SK-N-MC (cell line): ENCODE measurements around the gene NDC1.

Source experiments
- EZH2 ChIP-seq: fragments of 200-600 bp; sonication (generic); IDR thresholded peaks from one replicate; pipeline ENCODE4 v1.6.1; 2017; ENCODE audit warnings: antibody characterized with exemption
- FOXP2 ChIP-seq: optimal IDR thresholded peaks from 2 replicates; pipeline ENCODE3; 2011; ENCODE audit warnings: mild to moderate bottlenecking, moderate library complexity; ENCODE audit not compliant: insufficient read depth; ENCODE audit errors: extremely low read length, control extremely low read depth
- POLR2AphosphoS5 ChIP-seq: IDR thresholded peaks from 2 replicates; pipeline ENCODE4 v1.6.1; 2012; ENCODE audit warnings: mild to moderate bottlenecking, low read depth, low read length, borderline replicate concordance

DNA sequence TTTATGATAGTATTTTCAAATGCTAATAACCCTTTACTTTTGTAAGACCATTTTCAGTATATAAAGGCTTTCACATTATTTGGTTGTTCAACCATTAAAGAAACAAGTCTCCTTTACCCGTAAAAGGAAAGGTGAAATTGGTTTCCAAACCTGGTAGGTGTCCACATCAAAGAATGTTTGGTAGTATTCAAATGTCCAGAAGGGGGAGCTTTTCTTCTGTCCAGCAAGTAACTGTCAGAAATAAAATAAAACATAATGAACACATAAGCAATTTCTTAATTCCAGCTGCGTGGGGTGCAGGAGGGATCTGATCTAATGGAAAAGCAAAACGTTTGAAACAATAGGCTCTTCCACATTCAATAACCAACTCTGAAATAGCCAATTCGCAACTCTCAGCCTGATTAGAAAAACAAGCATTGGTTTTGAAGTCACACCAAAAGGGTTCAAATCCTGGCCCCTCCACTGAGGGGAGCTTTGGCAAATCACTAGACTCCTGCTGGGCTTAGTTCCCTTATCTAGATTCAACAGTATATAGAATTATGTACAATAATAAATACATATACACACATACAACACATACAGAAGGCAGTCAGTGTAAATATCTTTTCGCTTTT is 40.5 kb upstream of the NDC1 start:
- TF ChIP-seq EZH2 (no peak), POLR2AphosphoS5 (no peak), FOXP2 (no peak)
